A549 (cell line): ENCODE measurements around the gene AIG1.

Experiments
- CEBPB ChIP-seq, 2 experiments: fragments of >200 bp in 1 of 2; sonication (Bioruptor Twin) in 1 of 2; formaldehyde crosslinking in 1 of 2; IDR thresholded peaks; 2 replicates each; pipeline ENCODE4 v1.6.1; 2012 to 2016
- CHD4 ChIP-seq: fragments of 200-600 bp; sonication (generic); IDR thresholded peaks from 2 replicates; pipeline ENCODE4 v1.6.1; 2016; ENCODE audit warnings: antibody characterized with exemption, mild to moderate bottlenecking, borderline replicate concordance
- EHMT2 ChIP-seq: fragments of 200-600 bp; sonication (generic); IDR thresholded peaks from 2 replicates; pipeline ENCODE4 v1.6.1; 2016; ENCODE audit warnings: antibody characterized with exemption, low read depth, mild to moderate bottlenecking, moderate library complexity
- POLR2A ChIP-seq: IDR thresholded peaks from 2 replicates; pipeline ENCODE4 v1.6.1; 2012; ENCODE audit warnings: mild to moderate bottlenecking, low read length
- RCOR1 ChIP-seq: fragments of 150-350 bp; IDR thresholded peaks from 2 replicates; pipeline ENCODE4 v1.6.1; 2014; ENCODE audit warnings: antibody characterized with exemption, low read length, low read depth
- TF ChIP-seq, protein P1 (sequence below): fragments of >200 bp; sonication (Bioruptor Twin); formaldehyde crosslinking; IDR thresholded peaks from 3 replicates; pipeline ENCODE4 v1.5.1; 2016
- TF ChIP-seq, protein P2 (sequence below): IDR thresholded peaks from 2 replicates; pipeline ENCODE4 v1.6.1; 2012
- TF ChIP-seq, protein P3 (sequence below): fragments of 200-600 bp; sonication (generic); IDR thresholded peaks from 2 replicates; pipeline ENCODE4 v1.6.1; 2016; ENCODE audit warnings: antibody characterized with exemption, mild to moderate bottlenecking, moderate library complexity
- TF ChIP-seq, protein P4 (sequence below): fragments of 250-450 bp; sonication (Bioruptor Pico); IDR thresholded peaks from 2 replicates; pipeline ENCODE4 v1.5.0; 2021; ENCODE audit warnings: mild to moderate bottlenecking, moderate library complexity, borderline replicate concordance
- TF ChIP-seq, protein P5 (sequence below): IDR thresholded peaks from 2 replicates; pipeline ENCODE4 v1.6.1; 2012

DNA sequence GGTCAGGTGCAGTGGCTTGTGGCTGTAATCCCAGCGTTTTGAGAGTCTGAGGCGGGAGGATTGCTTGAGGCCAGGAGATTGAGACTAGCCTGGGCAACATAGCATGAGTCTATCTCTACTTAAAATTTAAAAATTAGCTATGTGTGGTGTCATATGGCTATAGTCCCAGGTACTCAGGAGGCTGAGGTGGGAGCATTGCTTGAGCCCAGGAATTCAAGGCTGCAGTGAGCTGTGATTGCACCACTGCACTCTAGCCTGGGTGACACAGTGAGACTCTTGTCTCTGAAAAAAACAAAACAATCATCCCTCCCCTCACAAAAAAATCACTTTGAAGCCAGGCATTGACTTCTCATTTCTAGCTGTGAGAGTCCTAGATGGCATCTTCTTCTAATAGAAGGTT, 32.1 kb downstream of the AIG1 start:
- TF ChIP-seq, protein P1, sequence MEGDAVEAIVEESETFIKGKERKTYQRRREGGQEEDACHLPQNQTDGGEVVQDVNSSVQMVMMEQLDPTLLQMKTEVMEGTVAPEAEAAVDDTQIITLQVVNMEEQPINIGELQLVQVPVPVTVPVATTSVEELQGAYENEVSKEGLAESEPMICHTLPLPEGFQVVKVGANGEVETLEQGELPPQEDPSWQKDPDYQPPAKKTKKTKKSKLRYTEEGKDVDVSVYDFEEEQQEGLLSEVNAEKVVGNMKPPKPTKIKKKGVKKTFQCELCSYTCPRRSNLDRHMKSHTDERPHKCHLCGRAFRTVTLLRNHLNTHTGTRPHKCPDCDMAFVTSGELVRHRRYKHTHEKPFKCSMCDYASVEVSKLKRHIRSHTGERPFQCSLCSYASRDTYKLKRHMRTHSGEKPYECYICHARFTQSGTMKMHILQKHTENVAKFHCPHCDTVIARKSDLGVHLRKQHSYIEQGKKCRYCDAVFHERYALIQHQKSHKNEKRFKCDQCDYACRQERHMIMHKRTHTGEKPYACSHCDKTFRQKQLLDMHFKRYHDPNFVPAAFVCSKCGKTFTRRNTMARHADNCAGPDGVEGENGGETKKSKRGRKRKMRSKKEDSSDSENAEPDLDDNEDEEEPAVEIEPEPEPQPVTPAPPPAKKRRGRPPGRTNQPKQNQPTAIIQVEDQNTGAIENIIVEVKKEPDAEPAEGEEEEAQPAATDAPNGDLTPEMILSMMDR: no peak
- TF ChIP-seq RCOR1 (no peak), CEBPB (IDR thresholded peaks at IDR 0.05) (no peak), EHMT2 (no peak), POLR2A (no peak), CHD4 (no peak)
- TF ChIP-seq, protein P2, sequence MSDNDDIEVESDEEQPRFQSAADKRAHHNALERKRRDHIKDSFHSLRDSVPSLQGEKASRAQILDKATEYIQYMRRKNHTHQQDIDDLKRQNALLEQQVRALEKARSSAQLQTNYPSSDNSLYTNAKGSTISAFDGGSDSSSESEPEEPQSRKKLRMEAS: no peak
- TF ChIP-seq, protein P3, sequence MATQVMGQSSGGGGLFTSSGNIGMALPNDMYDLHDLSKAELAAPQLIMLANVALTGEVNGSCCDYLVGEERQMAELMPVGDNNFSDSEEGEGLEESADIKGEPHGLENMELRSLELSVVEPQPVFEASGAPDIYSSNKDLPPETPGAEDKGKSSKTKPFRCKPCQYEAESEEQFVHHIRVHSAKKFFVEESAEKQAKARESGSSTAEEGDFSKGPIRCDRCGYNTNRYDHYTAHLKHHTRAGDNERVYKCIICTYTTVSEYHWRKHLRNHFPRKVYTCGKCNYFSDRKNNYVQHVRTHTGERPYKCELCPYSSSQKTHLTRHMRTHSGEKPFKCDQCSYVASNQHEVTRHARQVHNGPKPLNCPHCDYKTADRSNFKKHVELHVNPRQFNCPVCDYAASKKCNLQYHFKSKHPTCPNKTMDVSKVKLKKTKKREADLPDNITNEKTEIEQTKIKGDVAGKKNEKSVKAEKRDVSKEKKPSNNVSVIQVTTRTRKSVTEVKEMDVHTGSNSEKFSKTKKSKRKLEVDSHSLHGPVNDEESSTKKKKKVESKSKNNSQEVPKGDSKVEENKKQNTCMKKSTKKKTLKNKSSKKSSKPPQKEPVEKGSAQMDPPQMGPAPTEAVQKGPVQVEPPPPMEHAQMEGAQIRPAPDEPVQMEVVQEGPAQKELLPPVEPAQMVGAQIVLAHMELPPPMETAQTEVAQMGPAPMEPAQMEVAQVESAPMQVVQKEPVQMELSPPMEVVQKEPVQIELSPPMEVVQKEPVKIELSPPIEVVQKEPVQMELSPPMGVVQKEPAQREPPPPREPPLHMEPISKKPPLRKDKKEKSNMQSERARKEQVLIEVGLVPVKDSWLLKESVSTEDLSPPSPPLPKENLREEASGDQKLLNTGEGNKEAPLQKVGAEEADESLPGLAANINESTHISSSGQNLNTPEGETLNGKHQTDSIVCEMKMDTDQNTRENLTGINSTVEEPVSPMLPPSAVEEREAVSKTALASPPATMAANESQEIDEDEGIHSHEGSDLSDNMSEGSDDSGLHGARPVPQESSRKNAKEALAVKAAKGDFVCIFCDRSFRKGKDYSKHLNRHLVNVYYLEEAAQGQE: no peak
- TF ChIP-seq, protein P4, sequence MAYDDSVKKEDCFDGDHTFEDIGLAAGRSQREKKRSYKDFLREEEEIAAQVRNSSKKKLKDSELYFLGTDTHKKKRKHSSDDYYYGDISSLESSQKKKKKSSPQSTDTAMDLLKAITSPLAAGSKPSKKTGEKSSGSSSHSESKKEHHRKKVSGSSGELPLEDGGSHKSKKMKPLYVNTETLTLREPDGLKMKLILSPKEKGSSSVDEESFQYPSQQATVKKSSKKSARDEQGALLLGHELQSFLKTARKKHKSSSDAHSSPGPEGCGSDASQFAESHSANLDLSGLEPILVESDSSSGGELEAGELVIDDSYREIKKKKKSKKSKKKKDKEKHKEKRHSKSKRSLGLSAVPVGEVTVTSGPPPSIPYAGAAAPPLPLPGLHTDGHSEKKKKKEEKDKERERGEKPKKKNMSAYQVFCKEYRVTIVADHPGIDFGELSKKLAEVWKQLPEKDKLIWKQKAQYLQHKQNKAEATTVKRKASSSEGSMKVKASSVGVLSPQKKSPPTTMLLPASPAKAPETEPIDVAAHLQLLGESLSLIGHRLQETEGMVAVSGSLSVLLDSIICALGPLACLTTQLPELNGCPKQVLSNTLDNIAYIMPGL (CRISPR knock-in tag): no peak
- TF ChIP-seq, protein P5, sequence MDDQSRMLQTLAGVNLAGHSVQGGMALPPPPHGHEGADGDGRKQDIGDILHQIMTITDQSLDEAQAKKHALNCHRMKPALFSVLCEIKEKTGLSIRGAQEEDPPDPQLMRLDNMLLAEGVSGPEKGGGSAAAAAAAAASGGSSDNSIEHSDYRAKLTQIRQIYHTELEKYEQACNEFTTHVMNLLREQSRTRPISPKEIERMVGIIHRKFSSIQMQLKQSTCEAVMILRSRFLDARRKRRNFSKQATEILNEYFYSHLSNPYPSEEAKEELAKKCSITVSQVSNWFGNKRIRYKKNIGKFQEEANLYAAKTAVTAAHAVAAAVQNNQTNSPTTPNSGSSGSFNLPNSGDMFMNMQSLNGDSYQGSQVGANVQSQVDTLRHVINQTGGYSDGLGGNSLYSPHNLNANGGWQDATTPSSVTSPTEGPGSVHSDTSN: no peak
